Measurements from ENCODE around the gene ARMC8.

DNA sequence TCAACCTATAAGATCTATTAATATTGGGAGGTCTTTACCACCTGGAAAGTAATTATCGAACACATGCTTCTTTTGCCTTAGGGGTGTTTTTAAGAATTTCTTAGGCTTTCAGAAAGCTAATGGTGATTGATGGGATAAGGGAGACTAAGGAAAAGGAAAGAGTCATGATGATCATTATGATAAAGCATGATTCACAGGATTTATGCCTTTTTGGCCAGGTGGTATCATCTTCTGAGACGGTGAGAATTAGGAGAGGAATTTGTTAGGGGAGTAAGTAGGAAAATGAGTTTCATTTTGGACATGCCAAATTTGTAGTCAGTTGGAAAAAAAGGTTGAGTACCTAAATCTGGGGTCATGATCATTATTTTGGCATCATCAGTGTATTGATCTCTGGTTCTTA, 8.9 kb downstream of the ARMC8 start:
- TF ChIP-seq, protein P1, sequence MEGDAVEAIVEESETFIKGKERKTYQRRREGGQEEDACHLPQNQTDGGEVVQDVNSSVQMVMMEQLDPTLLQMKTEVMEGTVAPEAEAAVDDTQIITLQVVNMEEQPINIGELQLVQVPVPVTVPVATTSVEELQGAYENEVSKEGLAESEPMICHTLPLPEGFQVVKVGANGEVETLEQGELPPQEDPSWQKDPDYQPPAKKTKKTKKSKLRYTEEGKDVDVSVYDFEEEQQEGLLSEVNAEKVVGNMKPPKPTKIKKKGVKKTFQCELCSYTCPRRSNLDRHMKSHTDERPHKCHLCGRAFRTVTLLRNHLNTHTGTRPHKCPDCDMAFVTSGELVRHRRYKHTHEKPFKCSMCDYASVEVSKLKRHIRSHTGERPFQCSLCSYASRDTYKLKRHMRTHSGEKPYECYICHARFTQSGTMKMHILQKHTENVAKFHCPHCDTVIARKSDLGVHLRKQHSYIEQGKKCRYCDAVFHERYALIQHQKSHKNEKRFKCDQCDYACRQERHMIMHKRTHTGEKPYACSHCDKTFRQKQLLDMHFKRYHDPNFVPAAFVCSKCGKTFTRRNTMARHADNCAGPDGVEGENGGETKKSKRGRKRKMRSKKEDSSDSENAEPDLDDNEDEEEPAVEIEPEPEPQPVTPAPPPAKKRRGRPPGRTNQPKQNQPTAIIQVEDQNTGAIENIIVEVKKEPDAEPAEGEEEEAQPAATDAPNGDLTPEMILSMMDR (conservative IDR thresholded peaks at IDR 0.05; ENCODE audit: low read length), result no peak
- TF ChIP-seq EZH2phosphoT487 (IDR thresholded peaks at IDR 0.05; ENCODE audit: borderline replicate concordance, low read depth, low read length), result no peak
